Large intestine (tissue), 3 donors: Measurements from ENCODE around the gene CDH20. TPM values are rescaled to one million over a fixed set of nuclear protein-coding genes. Genes with fewer than 3 reads are reported as not detected.

Experiments used
- DNase-seq, 2 donors: peaks; one replicate each; pipeline versions ENCODE4 v3.0.0 to v3.0.0-alpha.2; 2013
- H3K27ac ChIP-seq: one replicate; pipeline ENCODE4 v1.5.1; 2013; ENCODE audit warnings: low read length
- H3K27me3 ChIP-seq: 2 replicates; pipeline ENCODE4 v1.6.1; 2013; ENCODE audit warnings: low read length; ENCODE audit not compliant: control insufficient read depth, insufficient read depth
- H3K36me3 ChIP-seq: 2 replicates; pipeline ENCODE4 v1.6.1; 2013; ENCODE audit warnings: low read length; ENCODE audit not compliant: control insufficient read depth, insufficient read depth
- H3K4me1 ChIP-seq: one replicate; pipeline ENCODE4 v1.6.1; 2013; ENCODE audit warnings: low read length; ENCODE audit not compliant: control insufficient read depth, insufficient read depth
- H3K4me3 ChIP-seq: one replicate; pipeline ENCODE4 v1.5.1; 2013; ENCODE audit warnings: low read length
- H3K9me3 ChIP-seq: one replicate; pipeline ENCODE4 v1.6.1; 2013; ENCODE audit warnings: mild to moderate bottlenecking, low read depth, low read length, moderate library complexity; ENCODE audit not compliant: control insufficient read depth
- WGBS: methylation state at CpG from one replicate; pipeline ENCODE4 v1.1.5; 2013; ENCODE audit warnings: low lambda C conversion rate; ENCODE audit not compliant: insufficient coverage; 5-methylcytosine and 5-hydroxymethylcytosine counted together
- polyA plus RNA-seq: library from polyadenylated mRNA; unstranded; fragments of 120-200 nt; gene quantifications from one replicate; pipeline ENCODE4 v1.2.1, GENCODE V29; 2013

Gene CDH20
- polyA plus RNA-seq, 1 donor = 0.22 TPM

GRCh38 chr18:61549416-61549815 is 216.2 kb downstream of the CDH20 start:
- H3K9me3 ChIP-seq = peaks cover 5% of the 10 kb centered on the region
- no CpG with 5 or more reads among the region's 3 CpGs for WGBS
- H3K4me1 ChIP-seq = no peaks in the 10 kb centered on the region

GRCh38 chr18:61549889-61550288 is 216.7 kb downstream of the CDH20 start:
- Histone ChIP-seq H3K27me3 (no peaks in the 10 kb centered on the region), H3K36me3 (no peaks in the 10 kb centered on the region), H3K27ac (no peak overlapping the region), H3K4me3 (no peak overlapping the region), H3K9me3 (peaks cover 7% of the 10 kb centered on the region), H3K4me1 (no peaks in the 10 kb centered on the region)
- no peak for DNase-seq
- WGBS = no CpG with 5 or more reads among the region's 11 CpGs

More at GRCh38 chr18:61549416-61549815, 216.2 kb downstream of the CDH20 start:
- H3K27ac ChIP-seq = no peak overlapping the region
- no peak for DNase-seq
- no peak overlapping the region for H3K4me3 ChIP-seq
- H3K36me3 ChIP-seq = no peaks in the 10 kb centered on the region
- no peaks in the 10 kb centered on the region for H3K27me3 ChIP-seq

GRCh38 chr18:61551586-61551985 is 218.4 kb downstream of the CDH20 start:
- H3K4me1 ChIP-seq = no peaks in the 10 kb centered on the region
- 8% methylated on average over 2 of the region's 5 CpGs for WGBS
- H3K27me3 ChIP-seq = no peaks in the 10 kb centered on the region
- H3K9me3 ChIP-seq = peaks cover 7% of the 10 kb centered on the region
- H3K36me3 ChIP-seq = no peaks in the 10 kb centered on the region
- no peak overlapping the region for H3K27ac ChIP-seq
- no peak overlapping the region for H3K4me3 ChIP-seq
- peak; percentile 57 to 60 for DNase-seq

DNA sequence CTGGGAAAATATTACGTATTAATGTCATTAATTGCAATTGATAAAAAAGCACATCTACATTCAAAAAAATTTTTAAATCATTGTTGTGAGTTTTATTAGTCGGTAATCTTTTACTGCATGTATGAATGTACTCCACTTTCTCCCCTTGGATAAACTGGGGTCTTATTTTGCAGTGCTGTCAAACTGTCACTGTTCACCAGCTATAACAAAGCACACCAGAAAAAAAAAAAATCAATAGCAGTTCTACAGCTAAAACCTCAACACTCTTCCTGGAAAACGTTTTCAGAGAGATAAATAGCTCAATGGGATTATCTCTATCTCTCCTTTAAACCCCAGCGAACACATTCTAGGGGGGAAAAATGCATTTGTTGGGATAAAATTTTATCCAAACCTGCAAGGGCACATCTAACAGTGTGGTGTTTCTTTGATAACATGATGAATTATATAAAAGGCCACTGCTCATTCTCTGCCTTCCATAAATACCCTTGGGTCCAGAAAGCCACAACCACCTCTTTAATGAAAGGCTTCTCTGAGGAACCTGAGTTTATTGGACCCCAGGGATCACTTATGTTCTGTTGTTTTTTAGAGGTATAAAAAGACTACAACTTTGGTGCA is 219.9 kb downstream of the CDH20 start:
- Histone ChIP-seq H3K4me1 (no peaks in the 10 kb centered on the region), H3K27ac (no peak overlapping the region), H3K9me3 (peaks cover 7% of the 10 kb centered on the region), H3K27me3 (no peaks in the 10 kb centered on the region), H3K36me3 (no peaks in the 10 kb centered on the region), H3K4me3 (no peak overlapping the region)
- 60% methylated on average over 1 of the region's 4 CpGs for WGBS
- no peak for DNase-seq

DNA sequence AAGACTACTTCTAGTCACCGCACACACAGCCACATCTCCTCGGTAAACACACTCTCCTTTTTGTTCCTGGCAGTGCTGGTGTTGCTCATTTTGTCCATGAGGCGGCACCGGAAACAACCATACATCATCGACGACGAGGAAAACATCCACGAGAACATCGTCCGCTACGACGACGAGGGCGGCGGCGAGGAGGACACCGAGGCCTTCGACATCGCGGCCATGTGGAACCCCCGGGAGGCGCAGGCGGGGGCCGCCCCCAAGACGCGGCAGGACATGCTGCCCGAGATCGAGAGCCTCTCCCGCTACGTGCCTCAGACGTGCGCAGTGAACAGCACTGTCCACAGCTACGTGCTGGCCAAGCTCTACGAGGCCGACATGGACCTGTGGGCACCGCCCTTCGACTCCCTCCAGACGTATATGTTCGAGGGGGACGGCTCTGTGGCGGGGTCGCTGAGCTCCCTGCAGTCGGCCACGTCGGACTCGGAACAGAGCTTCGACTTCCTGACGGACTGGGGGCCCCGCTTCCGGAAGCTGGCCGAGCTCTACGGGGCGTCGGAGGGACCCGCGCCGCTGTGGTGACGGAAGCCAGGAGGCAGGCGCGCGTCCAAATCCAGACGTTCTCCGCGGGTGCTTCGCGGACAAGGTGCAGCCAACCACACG is 221.0 kb downstream of the CDH20 start:
- Histone ChIP-seq H3K9me3 (peaks cover 7% of the 10 kb centered on the region), H3K27me3 (no peaks in the 10 kb centered on the region), H3K4me1 (no peaks in the 10 kb centered on the region), H3K27ac (no peak overlapping the region), H3K4me3 (peak overlapping the region; percentile 36), H3K36me3 (no peaks in the 10 kb centered on the region)
- WGBS = no CpG with 5 or more reads among the region's 67 CpGs
- DNase-seq = peak in 1 of 2 donors; percentile 64

- Histone ChIP-seq H3K4me3 (peak overlapping the region; percentile 36), H3K27me3 (no peaks in the 10 kb centered on the region), H3K4me1 (no peaks in the 10 kb centered on the region), H3K9me3 (peaks cover 7% of the 10 kb centered on the region), H3K27ac (no peak overlapping the region), H3K36me3 (no peaks in the 10 kb centered on the region)
- 76% methylated on average over 3 of the region's 4 CpGs for WGBS
- DNase-seq = no peak
These were observed 221.7 kb downstream of the CDH20 start for GRCh38 chr18:61554946-61555361.

DNA sequence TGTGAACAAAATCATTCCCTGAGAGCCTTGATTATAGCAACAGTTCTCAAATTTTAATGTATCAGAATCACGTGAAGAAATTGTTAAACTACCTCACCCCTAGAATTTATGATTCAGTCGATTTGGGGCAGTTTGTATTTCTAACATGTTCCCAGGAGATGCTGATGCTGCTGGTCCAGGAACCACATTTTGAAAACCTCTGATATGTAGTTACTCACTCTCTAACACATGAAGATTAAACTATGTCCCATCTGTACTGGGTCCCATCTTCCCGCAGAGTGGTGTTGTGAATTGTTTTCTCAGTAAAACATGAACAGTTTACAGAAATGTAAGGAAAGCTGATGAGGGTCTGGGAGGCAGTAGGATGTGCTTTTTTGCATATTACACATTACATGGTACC is 223.1 kb downstream of the CDH20 start:
- no peak for DNase-seq
- WGBS = no CpG with 5 or more reads among the region's 3 CpGs
- H3K9me3 ChIP-seq = peaks cover 7% of the 10 kb centered on the region
- H3K36me3 ChIP-seq = no peaks in the 10 kb centered on the region
- no peaks in the 10 kb centered on the region for H3K27me3 ChIP-seq
- no peaks in the 10 kb centered on the region for H3K4me1 ChIP-seq
- H3K27ac ChIP-seq = no peak overlapping the region
- no peak overlapping the region for H3K4me3 ChIP-seq

GRCh38 chr18:61556862-61557261 is 223.6 kb downstream of the CDH20 start:
- Histone ChIP-seq H3K36me3 (no peaks in the 10 kb centered on the region), H3K4me1 (no peaks in the 10 kb centered on the region), H3K27ac (no peak overlapping the region), H3K4me3 (no peak overlapping the region), H3K27me3 (no peaks in the 10 kb centered on the region), H3K9me3 (peaks cover 7% of the 10 kb centered on the region)
- no peak for DNase-seq
- WGBS = no CpG with 5 or more reads among the region's 2 CpGs

GRCh38 chr18:61569176-61569892 is 236.1 kb downstream of the CDH20 start:
- no CpG with 5 or more reads among the region's 9 CpGs for WGBS
- no peak for DNase-seq
- no peaks in the 10 kb centered on the region for H3K4me1 ChIP-seq
- no peaks in the 10 kb centered on the region for H3K36me3 ChIP-seq
- no peak overlapping the region for H3K4me3 ChIP-seq
- no peaks in the 10 kb centered on the region for H3K9me3 ChIP-seq
- no peaks in the 10 kb centered on the region for H3K27me3 ChIP-seq
- no peak overlapping the region for H3K27ac ChIP-seq

- Histone ChIP-seq H3K27me3 (no peaks in the 10 kb centered on the region), H3K9me3 (no peaks in the 10 kb centered on the region), H3K27ac (no peak overlapping the region), H3K4me1 (no peaks in the 10 kb centered on the region), H3K36me3 (no peaks in the 10 kb centered on the region), H3K4me3 (no peak overlapping the region)
- DNase-seq = no peak
- no CpG with 5 or more reads among the region's 3 CpGs for WGBS
These were observed 236.8 kb downstream of the CDH20 start for GRCh38 chr18:61570070-61570469.
